ENCODE measurements around the gene RCHY1. TPM values are rescaled to one million over a fixed set of nuclear protein-coding genes. Genes with fewer than 3 reads are reported as not detected.

Gene RCHY1
- total RNA-seq, 1 experiment from 2014 or later: 9.3 TPM

Other genes starting within 250 kb of the RCHY1 start
- 7.8 and 13.0 TPM in 2 replicates for gene THAP6, start 70 bp upstream of the RCHY1 start, total RNA-seq (2014; rRNA removed; shearing (Covaris generic))
- not detected in 2 replicates for gene ODAPH, start 41.7 kb upstream of the RCHY1 start, total RNA-seq (2014; rRNA removed; shearing (Covaris generic))
- not detected in 2 replicates for gene CDKL2, start 116.1 kb upstream of the RCHY1 start, total RNA-seq (2014; rRNA removed; shearing (Covaris generic))
- gene G3BP2, start 159.0 kb upstream of the RCHY1 start, total RNA-seq (2014; rRNA removed; shearing (Covaris generic)): 97.5 and 102 TPM in 2 replicates
- gene USO1, start 210.2 kb upstream of the RCHY1 start, total RNA-seq (2014; rRNA removed; shearing (Covaris generic)): 39.9 and 49.9 TPM in 2 replicates

Data from A172 (cell line).